K562 (cell line): Measurements from ENCODE around the gene MAB21L3. TPM values are rescaled to one million over a fixed set of nuclear protein-coding genes. Genes with fewer than 3 reads are reported as not detected.

ENCODE experiments used
- EZH2 ChIP-seq: IDR thresholded peaks from 2 replicates; pipeline ENCODE4 v1.6.1; 2012; ENCODE audit warnings: low read depth, mild to moderate bottlenecking, inconsistent platforms, low read length, borderline replicate concordance
- FOS ChIP-seq: IDR thresholded peaks from 3 replicates; pipeline ENCODE4 v1.6.1; 2011; ENCODE audit not compliant: insufficient read length; ENCODE audit errors: extremely low read depth
- GABPA ChIP-seq: fragments of 200-800 bp; sonication (Bioruptor generic); conservative IDR thresholded peaks from 2 replicates; pipeline ENCODE4 v1.6.1; 2016; ENCODE audit warnings: low read depth, missing genetic modification characterization, missing compliant biosample characterization
- HNRNPH1 ChIP-seq: fragments of 200-400 bp; formaldehyde crosslinking; optimal IDR thresholded peaks from 2 replicates; pipeline ENCODE3; 2017; ENCODE audit warnings: low read depth, mild to moderate bottlenecking, low read length, moderate library complexity
- MAFK ChIP-seq: IDR thresholded peaks from 2 replicates; pipeline ENCODE4 v1.6.1; 2011; ENCODE audit warnings: low read length, improper control_type of control experiment
- MCM3 ChIP-seq: fragments of 450-650 bp; IDR thresholded peaks from 2 replicates; pipeline ENCODE4 v1.6.1; 2016
- PYGO2 ChIP-seq: fragments of 450-650 bp; IDR thresholded peaks from 2 replicates; pipeline ENCODE4 v1.6.1; 2016; ENCODE audit warnings: mild to moderate bottlenecking, missing genetic modification characterization, moderate library complexity, missing compliant biosample characterization
- SMAD4 ChIP-seq: fragments of 250-450 bp; sonication (Bioruptor Pico); conservative IDR thresholded peaks from 2 replicates; pipeline ENCODE4 v1.8.0; 2021; ENCODE audit warnings: inconsistent platforms, mild to moderate bottlenecking, moderate library complexity
- SP1 ChIP-seq: sonication (generic); formaldehyde crosslinking; IDR thresholded peaks from 2 replicates; pipeline ENCODE4 v1.8.1; 2022; ENCODE audit warnings: mild to moderate bottlenecking, missing genetic modification reagents
- U2AF1 ChIP-seq: fragments of 200-400 bp; formaldehyde crosslinking; optimal IDR thresholded peaks from 2 replicates; pipeline ENCODE3; 2017; ENCODE audit warnings: mild to moderate bottlenecking, low read depth, low read length, moderate library complexity
- polyA plus RNA-seq, 8 experiments: library from polyadenylated mRNA; depleted of rRNA in 4 of 8; stranded (reverse) in 5 of 8; unstranded in 3 of 8; fragments of >200 nt; fragmentation: Nextera tagmentation in 2 of 8; fragmentation: Illumina TruSeq in 1 of 8; extraction: Ambion mirVana in 2 of 8; extraction: Trizol in 1 of 8; gene quantifications; 2 replicates each; pipeline versions ENCODE4 v1.2.1 to v1.2.3, GENCODE V29; 2011 to 2014; ENCODE audit warnings: inconsistent platforms in 1 of 8, missing spikeins in 1 of 8
- total RNA-seq, 7 experiments: library from RNA; depleted of rRNA in 6 of 7; stranded (reverse); fragments of >200 nt in 6 of 7; fragmentation: Illumina TruSeq in 2 of 7; extraction: Trizol in 2 of 7; gene quantifications; 2 replicates each; pipeline versions ENCODE4 v1.2.1 to v1.2.3, GENCODE V29; 2011 to 2021; ENCODE audit warnings: low replicate concordance in 1 of 7
- TF ChIP-seq, protein P1 (sequence below): sonication (generic); formaldehyde crosslinking; IDR thresholded peaks from 2 replicates; pipeline ENCODE4 v1.8.0; 2023; ENCODE audit warnings: mild to moderate bottlenecking, missing genetic modification reagents
- TF ChIP-seq, protein P2 (sequence below): IDR thresholded peaks from 2 replicates; pipeline ENCODE4 v1.6.1; 2011; ENCODE audit warnings: borderline replicate concordance, low read depth, mild to moderate bottlenecking, moderate library complexity, low read length; ENCODE audit not compliant: insufficient read depth, poor library complexity, severe bottlenecking
- TF ChIP-seq, protein P3 (sequence below): fragments of 450-650 bp; formaldehyde crosslinking; IDR thresholded peaks from 2 replicates; pipeline ENCODE4 v1.4.0; 2022; ENCODE audit warnings: mild to moderate bottlenecking, moderate library complexity
- TF ChIP-seq, protein P4 (sequence below): sonication (generic); formaldehyde crosslinking; IDR thresholded peaks from 2 replicates; pipeline ENCODE4 v1.8.0; 2022; ENCODE audit warnings: mild to moderate bottlenecking, missing genetic modification reagents
- TF ChIP-seq, protein P5 (sequence below): fragments of 250-450 bp; sonication (Bioruptor Pico); IDR thresholded peaks from 2 replicates; pipeline ENCODE4 v1.8.0; 2021; ENCODE audit warnings: mild to moderate bottlenecking, moderate library complexity

MAB21L3 gene
- total and polyA plus RNA-seq, 9 of the 15 experiments (the other 6 are each of a cell fraction or from before 2014, with no cell fraction given) = not detected

DNA sequence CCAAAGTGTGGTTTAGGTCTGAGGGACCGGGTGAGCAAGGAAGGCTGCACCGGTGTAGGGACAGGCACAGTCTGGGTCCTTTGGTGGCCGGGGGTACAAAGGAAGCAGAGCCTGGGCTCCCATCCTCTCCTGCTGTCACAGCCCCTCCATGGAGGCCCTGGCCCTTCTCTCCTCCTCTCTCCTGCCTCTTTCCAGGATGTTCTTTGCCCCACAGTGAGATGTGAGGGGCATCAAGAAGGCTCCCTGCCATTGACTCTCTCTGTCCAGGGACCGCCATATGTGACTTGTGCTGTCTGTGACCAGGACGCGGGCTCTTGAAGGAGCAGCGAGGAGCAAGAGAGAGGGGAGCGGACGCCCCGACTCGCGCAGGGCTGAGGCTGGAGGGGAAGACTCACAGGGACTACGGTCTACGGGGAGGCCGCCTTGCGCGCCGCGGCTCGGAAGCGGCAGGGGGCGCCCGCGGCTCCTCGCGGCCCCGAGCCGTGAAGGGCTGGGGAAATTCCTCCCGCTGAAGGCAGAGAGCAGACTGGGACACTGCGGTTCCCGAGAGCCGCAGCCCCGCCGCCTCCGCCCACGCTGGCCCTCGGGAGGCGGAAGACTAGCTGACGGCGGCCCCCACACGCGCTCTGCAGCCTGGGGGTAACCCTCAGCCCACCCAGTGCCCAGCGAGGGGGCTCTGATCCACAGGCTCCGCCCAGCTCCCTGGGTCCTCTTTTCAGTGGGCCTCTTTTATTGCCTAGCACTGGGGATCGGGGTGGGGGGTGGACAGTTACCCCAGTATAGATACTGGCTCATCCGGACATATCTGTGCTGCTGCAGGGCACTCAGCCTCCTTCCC, 40.8 kb downstream of the MAB21L3 start (continued):
- TF ChIP-seq, protein P1, sequence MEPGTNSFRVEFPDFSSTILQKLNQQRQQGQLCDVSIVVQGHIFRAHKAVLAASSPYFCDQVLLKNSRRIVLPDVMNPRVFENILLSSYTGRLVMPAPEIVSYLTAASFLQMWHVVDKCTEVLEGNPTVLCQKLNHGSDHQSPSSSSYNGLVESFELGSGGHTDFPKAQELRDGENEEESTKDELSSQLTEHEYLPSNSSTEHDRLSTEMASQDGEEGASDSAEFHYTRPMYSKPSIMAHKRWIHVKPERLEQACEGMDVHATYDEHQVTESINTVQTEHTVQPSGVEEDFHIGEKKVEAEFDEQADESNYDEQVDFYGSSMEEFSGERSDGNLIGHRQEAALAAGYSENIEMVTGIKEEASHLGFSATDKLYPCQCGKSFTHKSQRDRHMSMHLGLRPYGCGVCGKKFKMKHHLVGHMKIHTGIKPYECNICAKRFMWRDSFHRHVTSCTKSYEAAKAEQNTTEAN (CRISPR knock-in tag) = no peak
- TF ChIP-seq EZH2 (no peak), MCM3 (no peak), HNRNPH1 (no peak), FOS (no peak), PYGO2 (tag) (no peak), MAFK (no peak), SMAD4 (CRISPR knock-in tag) (peak; percentile 91), U2AF1 (peak; percentile 28), GABPA (tag) (no peak), SP1 (CRISPR knock-in tag) (no peak)
- TF ChIP-seq, protein P2, sequence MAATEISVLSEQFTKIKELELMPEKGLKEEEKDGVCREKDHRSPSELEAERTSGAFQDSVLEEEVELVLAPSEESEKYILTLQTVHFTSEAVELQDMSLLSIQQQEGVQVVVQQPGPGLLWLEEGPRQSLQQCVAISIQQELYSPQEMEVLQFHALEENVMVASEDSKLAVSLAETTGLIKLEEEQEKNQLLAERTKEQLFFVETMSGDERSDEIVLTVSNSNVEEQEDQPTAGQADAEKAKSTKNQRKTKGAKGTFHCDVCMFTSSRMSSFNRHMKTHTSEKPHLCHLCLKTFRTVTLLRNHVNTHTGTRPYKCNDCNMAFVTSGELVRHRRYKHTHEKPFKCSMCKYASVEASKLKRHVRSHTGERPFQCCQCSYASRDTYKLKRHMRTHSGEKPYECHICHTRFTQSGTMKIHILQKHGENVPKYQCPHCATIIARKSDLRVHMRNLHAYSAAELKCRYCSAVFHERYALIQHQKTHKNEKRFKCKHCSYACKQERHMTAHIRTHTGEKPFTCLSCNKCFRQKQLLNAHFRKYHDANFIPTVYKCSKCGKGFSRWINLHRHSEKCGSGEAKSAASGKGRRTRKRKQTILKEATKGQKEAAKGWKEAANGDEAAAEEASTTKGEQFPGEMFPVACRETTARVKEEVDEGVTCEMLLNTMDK = peak; percentile 90
- TF ChIP-seq, protein P3, sequence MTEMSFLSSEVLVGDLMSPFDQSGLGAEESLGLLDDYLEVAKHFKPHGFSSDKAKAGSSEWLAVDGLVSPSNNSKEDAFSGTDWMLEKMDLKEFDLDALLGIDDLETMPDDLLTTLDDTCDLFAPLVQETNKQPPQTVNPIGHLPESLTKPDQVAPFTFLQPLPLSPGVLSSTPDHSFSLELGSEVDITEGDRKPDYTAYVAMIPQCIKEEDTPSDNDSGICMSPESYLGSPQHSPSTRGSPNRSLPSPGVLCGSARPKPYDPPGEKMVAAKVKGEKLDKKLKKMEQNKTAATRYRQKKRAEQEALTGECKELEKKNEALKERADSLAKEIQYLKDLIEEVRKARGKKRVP (CRISPR knock-in tag) = 0 out of 2 replicates have a peak, but pooled peaks have one; percentile 13
- TF ChIP-seq, protein P4, sequence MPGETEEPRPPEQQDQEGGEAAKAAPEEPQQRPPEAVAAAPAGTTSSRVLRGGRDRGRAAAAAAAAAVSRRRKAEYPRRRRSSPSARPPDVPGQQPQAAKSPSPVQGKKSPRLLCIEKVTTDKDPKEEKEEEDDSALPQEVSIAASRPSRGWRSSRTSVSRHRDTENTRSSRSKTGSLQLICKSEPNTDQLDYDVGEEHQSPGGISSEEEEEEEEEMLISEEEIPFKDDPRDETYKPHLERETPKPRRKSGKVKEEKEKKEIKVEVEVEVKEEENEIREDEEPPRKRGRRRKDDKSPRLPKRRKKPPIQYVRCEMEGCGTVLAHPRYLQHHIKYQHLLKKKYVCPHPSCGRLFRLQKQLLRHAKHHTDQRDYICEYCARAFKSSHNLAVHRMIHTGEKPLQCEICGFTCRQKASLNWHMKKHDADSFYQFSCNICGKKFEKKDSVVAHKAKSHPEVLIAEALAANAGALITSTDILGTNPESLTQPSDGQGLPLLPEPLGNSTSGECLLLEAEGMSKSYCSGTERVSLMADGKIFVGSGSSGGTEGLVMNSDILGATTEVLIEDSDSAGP = no peak
- TF ChIP-seq, protein P5, sequence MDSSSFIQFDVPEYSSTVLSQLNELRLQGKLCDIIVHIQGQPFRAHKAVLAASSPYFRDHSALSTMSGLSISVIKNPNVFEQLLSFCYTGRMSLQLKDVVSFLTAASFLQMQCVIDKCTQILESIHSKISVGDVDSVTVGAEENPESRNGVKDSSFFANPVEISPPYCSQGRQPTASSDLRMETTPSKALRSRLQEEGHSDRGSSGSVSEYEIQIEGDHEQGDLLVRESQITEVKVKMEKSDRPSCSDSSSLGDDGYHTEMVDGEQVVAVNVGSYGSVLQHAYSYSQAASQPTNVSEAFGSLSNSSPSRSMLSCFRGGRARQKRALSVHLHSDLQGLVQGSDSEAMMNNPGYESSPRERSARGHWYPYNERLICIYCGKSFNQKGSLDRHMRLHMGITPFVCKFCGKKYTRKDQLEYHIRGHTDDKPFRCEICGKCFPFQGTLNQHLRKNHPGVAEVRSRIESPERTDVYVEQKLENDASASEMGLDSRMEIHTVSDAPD = no peak
